Endothelial cell of umbilical vein (primary cell): ENCODE data around the gene PCID2. TPM values are rescaled to one million over a fixed set of nuclear protein-coding genes. Genes with fewer than 3 reads are reported as not detected.

Source experiments
- BruUV-seq: library from RNA; stranded (reverse); fragments of 400-500 nt; replicated peaks from 2 replicates; lab custom pipeline; 2021; lab: Mats Ljungman, UMichigan
- CTCF ChIA-PET: fragments of 300-600, 350-600 bp; sonication (Branson Sonifier 250); formaldehyde crosslinking; loops from one replicate; lab custom pipeline; 2021; ENCODE audit warnings: antibody characterized with exemption, inconsistent platforms; lab: Charles Lee
- POLR2A ChIA-PET: fragments of 300-600, 350-600 bp; sonication (Branson Sonifier 250); formaldehyde crosslinking; loops from one replicate; lab custom pipeline; 2021; ENCODE audit warnings: antibody characterized with exemption, inconsistent platforms; lab: Charles Lee
- DNase-seq: peaks from one replicate; pipeline ENCODE4 v3.0.0-alpha.2; 2011; ENCODE audit warnings: low read depth, low spot score
- FAIRE-seq: peaks from 2 replicates; lab custom pipeline; 2011; peaks lifted over from hg19 to GRCh38; lab: Jason Lieb, UNC
- H2AFZ ChIP-seq: 2 replicates; pipeline ENCODE4 v1.6.0; 2012; ENCODE audit warnings: low read depth, low read length, control low read depth, inconsistent platforms
- H3K27ac ChIP-seq: 2 replicates; pipeline ENCODE4 v1.5.1; 2011; ENCODE audit warnings: low read depth, mild to moderate bottlenecking, control low read depth, low read length, moderate library complexity; ENCODE audit not compliant: insufficient read depth
- H3K27me3 ChIP-seq, 2 experiments: 2 replicates each; pipeline versions ENCODE4 v1.6.0 to v1.6.1; 2011; ENCODE audit warnings: low read length in 2 of 2, mixed read lengths in 1 of 2; ENCODE audit not compliant: control insufficient read depth in 2 of 2, insufficient read depth in 2 of 2
- H3K36me3 ChIP-seq, 2 experiments: 2 replicates in 1 of 2; 3 replicates in 1 of 2; pipeline ENCODE4 v1.5.1; 2011; ENCODE audit warnings: low read length in 2 of 2, mild to moderate bottlenecking in 1 of 2, moderate library complexity in 1 of 2; ENCODE audit not compliant: control insufficient read depth in 2 of 2, insufficient read depth in 2 of 2; ENCODE audit errors: extremely low read depth in 1 of 2
- H3K4me1 ChIP-seq: 3 replicates; pipeline ENCODE4 v1.5.1; 2011; ENCODE audit warnings: mild to moderate bottlenecking, low read length; ENCODE audit not compliant: control insufficient read depth, insufficient read depth; ENCODE audit errors: extremely low read depth
- H3K4me2 ChIP-seq: 2 replicates; pipeline ENCODE4 v1.6.1; 2011; ENCODE audit warnings: low read length, control low read depth, mixed read lengths; ENCODE audit not compliant: insufficient read depth
- H3K4me3 ChIP-seq, 3 experiments: fragments of 200-600 bp in 1 of 3; sonication (generic), shearing (Covaris generic) in 1 of 3; replicated peaks in 1 of 3; 2 replicates each; pipeline ENCODE4 v1.5.1; 2011 to 2016; ENCODE audit warnings: control low read depth in 3 of 3, low read length in 3 of 3, mild to moderate bottlenecking in 2 of 3, inconsistent platforms in 1 of 3, low read depth in 1 of 3, moderate library complexity in 1 of 3; ENCODE audit not compliant: insufficient read depth in 1 of 3
- H3K79me2 ChIP-seq: 2 replicates; pipeline ENCODE4 v1.6.0; 2012; ENCODE audit warnings: low read length, inconsistent platforms; ENCODE audit not compliant: control insufficient read depth, insufficient read depth
- H3K9ac ChIP-seq: replicated peaks from 2 replicates; pipeline ENCODE3; 2011; ENCODE audit warnings: low read length, control low read depth; ENCODE audit not compliant: insufficient read depth; ENCODE audit errors: extremely low read depth
- H3K9me1 ChIP-seq: replicated peaks from 3 replicates; pipeline ENCODE4 v1.6.0; 2011; ENCODE audit warnings: mild to moderate bottlenecking, low read length; ENCODE audit not compliant: control insufficient read depth, insufficient read depth; ENCODE audit errors: extremely low read depth
- H3K9me3 ChIP-seq: replicated peaks from 2 replicates; pipeline ENCODE4 v1.5.1; 2012; ENCODE audit warnings: low read length, inconsistent platforms; ENCODE audit not compliant: control insufficient read depth, insufficient read depth
- H4K20me1 ChIP-seq: replicated peaks from 2 replicates; pipeline ENCODE3; 2011; ENCODE audit warnings: mild to moderate bottlenecking, low read length; ENCODE audit not compliant: control insufficient read depth, insufficient read depth; ENCODE audit errors: extremely low read depth
- EZH2 ChIP-seq: IDR thresholded peaks from 2 replicates; pipeline ENCODE4 v1.6.1; 2012; ENCODE audit warnings: borderline replicate concordance, low read depth, mild to moderate bottlenecking, moderate library complexity, low read length, inconsistent platforms; ENCODE audit not compliant: severe bottlenecking
- FOS ChIP-seq: IDR thresholded peaks from 2 replicates; pipeline ENCODE4 v1.6.1; 2011; ENCODE audit warnings: mild to moderate bottlenecking, low read length, moderate library complexity, borderline replicate concordance; ENCODE audit not compliant: insufficient read depth
- GATA2 ChIP-seq: IDR thresholded peaks from 2 replicates; pipeline ENCODE4 v1.7.0; 2011; ENCODE audit warnings: low read depth, mild to moderate bottlenecking, moderate library complexity, mixed read lengths, low read length; ENCODE audit not compliant: insufficient read length, insufficient read depth
- MYC ChIP-seq: IDR thresholded peaks from one replicate; pipeline ENCODE4 v1.6.1; 2011; ENCODE audit warnings: mild to moderate bottlenecking, low read depth, low read length
- POLR2A ChIP-seq: IDR thresholded peaks from 2 replicates; pipeline ENCODE4 v1.6.1; 2012; ENCODE audit warnings: low read depth, mild to moderate bottlenecking, control low read depth, low read length
- POLR2AphosphoS5 ChIP-seq: IDR thresholded peaks from 2 replicates; pipeline ENCODE4 v1.6.1; 2012; ENCODE audit warnings: low read depth, mild to moderate bottlenecking, control low read depth, low read length, moderate library complexity; ENCODE audit not compliant: insufficient read depth
- dilution Hi-C: fragments of 300-500 bp; cut with MboI; formaldehyde crosslinking; loops from one replicate; pipeline ENCODE4 v1.15.0; 2019; ENCODE audit warnings: low sequenced_read_pairs; ENCODE audit not compliant: extremely low pct_ligation_motif_present
- intact Hi-C: fragments of 100-400 bp; cut with micrococcal nuclease; formaldehyde crosslinking; loops from one replicate; pipeline ENCODE4 v1.10.0; 2022
- polyA plus RNA-seq, 4 experiments: library from polyadenylated mRNA; depleted of rRNA in 3 of 4; stranded (reverse) in 3 of 4; unstranded in 1 of 4; fragments of >200 nt; gene quantifications; 2 replicates each; pipeline versions ENCODE4 v1.2.1 to v1.2.3, GENCODE V29; 2011 to 2012; ENCODE audit warnings: missing spikeins in 1 of 4
- total RNA-seq: library from RNA; stranded (reverse); gene quantifications from 2 replicates; pipeline ENCODE4 v1.2.3, GENCODE V29; 2021
- TF ChIP-seq, protein P1 (sequence below): IDR thresholded peaks from 2 replicates; pipeline ENCODE4 v1.6.1; 2011; ENCODE audit not compliant: insufficient read depth, insufficient read length
- TF ChIP-seq, protein P2 (sequence below), 2 donors: IDR thresholded peaks; 1 replicate in 1 of 2; 2 replicates in 1 of 2; pipeline ENCODE4 v1.5.1; 2011; ENCODE audit warnings: low read length in 2 of 2, mild to moderate bottlenecking in 2 of 2, moderate library complexity in 2 of 2, control low read depth in 1 of 2, inconsistent platforms in 1 of 2, low read depth in 1 of 2; ENCODE audit not compliant: insufficient read depth in 1 of 2; ENCODE audit errors: extremely low read depth in 1 of 2

PCID2 gene
- total and polyA plus RNA-seq, 2 donors (not counting 3 experiments of a cell fraction or from before 2014, with no cell fraction given) = 52.1 to 55.6 TPM

DNA sequence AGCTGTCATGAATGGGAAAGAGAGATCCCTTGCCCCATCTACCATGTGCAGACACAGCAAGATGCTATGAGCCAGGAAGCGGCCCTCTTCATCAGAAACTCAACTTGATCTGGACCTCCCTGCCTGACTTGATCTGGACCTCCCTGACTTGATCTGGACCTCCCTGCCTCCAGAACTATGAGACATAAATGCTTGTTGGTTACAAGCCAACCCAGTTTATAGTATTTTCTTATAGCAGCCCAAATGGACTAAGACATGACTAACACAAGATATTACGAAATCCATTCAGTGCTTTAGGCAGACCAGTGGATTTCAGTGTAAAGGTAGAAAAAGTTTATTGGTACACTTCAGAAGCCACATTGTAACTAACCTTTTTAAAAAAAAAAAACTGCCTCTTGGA, 15.6 kb downstream of the PCID2 start:
- no peak for DNase-seq
- Histone ChIP-seq H3K9me3 (no peaks in the 10 kb centered on the region), H3K4me2 (no peak overlapping the region), H3K27me3 (no peaks in the 10 kb centered on the region), H3K79me2 (no peaks in the 10 kb centered on the region), H2AFZ (no peak overlapping the region), H3K36me3 (peaks cover 27 to 30% of the 10 kb centered on the region in 2 experiments), H4K20me1 (no peaks in the 10 kb centered on the region), H3K4me3 (no peak overlapping the region), H3K9me1 (no peaks in the 10 kb centered on the region), H3K4me1 (peaks cover 10% of the 10 kb centered on the region), H3K9ac (no peak overlapping the region), H3K27ac (no peak overlapping the region)
- TF ChIP-seq, protein P1, sequence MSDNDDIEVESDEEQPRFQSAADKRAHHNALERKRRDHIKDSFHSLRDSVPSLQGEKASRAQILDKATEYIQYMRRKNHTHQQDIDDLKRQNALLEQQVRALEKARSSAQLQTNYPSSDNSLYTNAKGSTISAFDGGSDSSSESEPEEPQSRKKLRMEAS = no peak
- TF ChIP-seq FOS (no peak), GATA2 (no peak), MYC (no peak), EZH2 (no peak), POLR2AphosphoS5 (no peak), POLR2A (no peak)
- TF ChIP-seq, protein P2, sequence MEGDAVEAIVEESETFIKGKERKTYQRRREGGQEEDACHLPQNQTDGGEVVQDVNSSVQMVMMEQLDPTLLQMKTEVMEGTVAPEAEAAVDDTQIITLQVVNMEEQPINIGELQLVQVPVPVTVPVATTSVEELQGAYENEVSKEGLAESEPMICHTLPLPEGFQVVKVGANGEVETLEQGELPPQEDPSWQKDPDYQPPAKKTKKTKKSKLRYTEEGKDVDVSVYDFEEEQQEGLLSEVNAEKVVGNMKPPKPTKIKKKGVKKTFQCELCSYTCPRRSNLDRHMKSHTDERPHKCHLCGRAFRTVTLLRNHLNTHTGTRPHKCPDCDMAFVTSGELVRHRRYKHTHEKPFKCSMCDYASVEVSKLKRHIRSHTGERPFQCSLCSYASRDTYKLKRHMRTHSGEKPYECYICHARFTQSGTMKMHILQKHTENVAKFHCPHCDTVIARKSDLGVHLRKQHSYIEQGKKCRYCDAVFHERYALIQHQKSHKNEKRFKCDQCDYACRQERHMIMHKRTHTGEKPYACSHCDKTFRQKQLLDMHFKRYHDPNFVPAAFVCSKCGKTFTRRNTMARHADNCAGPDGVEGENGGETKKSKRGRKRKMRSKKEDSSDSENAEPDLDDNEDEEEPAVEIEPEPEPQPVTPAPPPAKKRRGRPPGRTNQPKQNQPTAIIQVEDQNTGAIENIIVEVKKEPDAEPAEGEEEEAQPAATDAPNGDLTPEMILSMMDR (IDR thresholded peaks at IDR 0.05; ENCODE audit: extremely low read depth in 1 of 2, insufficient read depth in 1 of 2, low read depth in 1 of 2, low read length in 2 of 2) = no peak
- no TSS peak for BruUV-seq
- ChIA-PET POLR2A (no interaction called here), CTCF (no interaction called here)
- intact Hi-C loops = no loop called here
- no peak for FAIRE-seq
- dilution Hi-C loops = no loop called here
